Gastrocnemius medialis (tissue), 4 donors: ENCODE results near the gene GNG13. TPM values are rescaled to one million over a fixed set of nuclear protein-coding genes. Genes with fewer than 3 reads are reported as not detected.

Source experiments
- ATAC-seq, 2 donors: fragments of 150-250 bp; one replicate each; pipeline ENCODE4 v1.9.1; 2016
- DNase-seq, 2 donors: peaks; one replicate each; pipeline ENCODE4 v3.0.0-alpha.2; 2019
- H3K27ac ChIP-seq, 4 donors: fragments of 200-600 bp; sonication (generic); 1 replicate in 1 of 4; 2 replicates in 3 of 4; pipeline ENCODE4 v1.5.1; 2016 to 2018; ENCODE audit warnings: mild to moderate bottlenecking in 2 of 4, moderate library complexity in 1 of 4
- H3K27me3 ChIP-seq, 3 donors: fragments of 200-600 bp; sonication (generic) in 2 of 3; 1 replicate in 1 of 3; 2 replicates in 2 of 3; pipeline versions ENCODE4 v1.5.1 to v1.6.0; 2016 to 2019; ENCODE audit warnings: mild to moderate bottlenecking in 1 of 3, moderate library complexity in 1 of 3
- H3K36me3 ChIP-seq, 2 donors: fragments of 200-600 bp; sonication (generic) in 1 of 2; one replicate each; pipeline ENCODE4 v1.5.1; 2017 to 2018
- H3K4me1 ChIP-seq, 2 donors: fragments of 200-600 bp; sonication (generic) in 1 of 2; one replicate each; pipeline ENCODE4 v1.5.1; 2016 to 2017; ENCODE audit warnings: mild to moderate bottlenecking in 2 of 2
- H3K4me3 ChIP-seq, 4 donors: fragments of 200-600 bp; sonication (generic) in 3 of 4; 1 replicate in 1 of 4; 2 replicates in 3 of 4; pipeline ENCODE4 v1.5.1; 2016 to 2019; ENCODE audit warnings: mild to moderate bottlenecking in 2 of 4
- H3K9me3 ChIP-seq, 3 donors: fragments of 200-600 bp; sonication (generic) in 2 of 3; 1 replicate in 1 of 3; 2 replicates in 2 of 3; pipeline ENCODE4 v1.5.1; 2016 to 2019
- CTCF ChIP-seq, 5 experiments: fragments of 450-650 bp in 3 of 5; fragments of 200-600 bp in 2 of 5; sonication (generic) in 2 of 5; IDR thresholded peaks in 4 of 5; conservative IDR thresholded peaks in 1 of 5; 1 replicate in 4 of 5; 2 replicates in 1 of 5; pipeline ENCODE4 v1.5.1; 2016 to 2019; ENCODE audit warnings: antibody characterized with exemption in 5 of 5, mild to moderate bottlenecking in 3 of 5, moderate library complexity in 3 of 5
- POLR2A ChIP-seq, 2 donors: fragments of 450-650 bp; IDR thresholded peaks; one replicate each; pipeline ENCODE4 v1.6.1; 2017; ENCODE audit warnings: antibody characterized with exemption in 2 of 2, mild to moderate bottlenecking in 2 of 2, moderate library complexity in 2 of 2
- in situ Hi-C, 4 donors: fragments of 200-750 bp; cut with MboI; loops; one replicate each; pipeline versions ENCODE4 v1.15.0 to v1.8.0; 2017; ENCODE audit warnings: low sequenced_read_pairs in 4 of 4
- intact Hi-C: fragments of 100-400 bp; cut with DNase I; formaldehyde crosslinking; loops from one replicate; pipeline ENCODE4 v1.15.1; 2023; ENCODE audit warnings: low total_unique reads
- total RNA-seq, 4 donors: library from RNA; depleted of rRNA; stranded (reverse); fragments of >200 nt; gene quantifications; one replicate each; pipeline versions ENCODE4 v1.1.0 to v1.2.3, GENCODE V29; 2016

The GNG13 gene
- total RNA-seq, 4 donors from 2014 or later, result not detected

GRCh38 chr16:769184-769784, 31.2 kb downstream of the GNG13 start:
- no peak for ATAC-seq
- Histone ChIP-seq H3K27ac (no peak overlapping the region), H3K27me3 (peaks cover 0 to 20% (median 6%) of the 10 kb centered on the region in 3 donors), H3K36me3 (no peaks in the 10 kb centered on the region), H3K9me3 (no peaks in the 10 kb centered on the region), H3K4me3 (no peak overlapping the region), H3K4me1 (no peaks in the 10 kb centered on the region)
- TF ChIP-seq CTCF (IDR thresholded peaks at IDR 0.05 in 4 of 5, conservative IDR thresholded peaks at IDR 0.05 in 1 of 5) (no peak), POLR2A (IDR thresholded peaks at IDR 0.05) (no peak)
- DNase-seq, result no peak
- in situ Hi-C loops, result no loop called here
- intact Hi-C loops, result no loop called here

- H3K27me3 ChIP-seq, result peaks cover 6 to 20% (median 6%) of the 10 kb centered on the region in 3 donors
- H3K4me1 ChIP-seq, result no peaks in the 10 kb centered on the region
- ATAC-seq (no peak), DNase-seq (no peak)
- H3K9me3 ChIP-seq, result no peaks in the 10 kb centered on the region
- no peaks in the 10 kb centered on the region for H3K36me3 ChIP-seq
- no peak overlapping the region for H3K4me3 ChIP-seq
- in situ Hi-C loops, result no loop called here
- TF ChIP-seq CTCF (IDR thresholded peaks at IDR 0.05 in 4 of 5, conservative IDR thresholded peaks at IDR 0.05 in 1 of 5) (no peak), POLR2A (IDR thresholded peaks at IDR 0.05) (no peak)
- intact Hi-C loops, result no loop called here
- no peak overlapping the region for H3K27ac ChIP-seq
These were observed 32.1 kb downstream of the GNG13 start for GRCh38 chr16:768428-768827.

GRCh38 chr16:767743-768235, 32.7 kb downstream of the GNG13 start:
- intact Hi-C loops (no loop called here), in situ Hi-C loops (no loop called here)
- no peaks in the 10 kb centered on the region for H3K9me3 ChIP-seq
- TF ChIP-seq POLR2A (IDR thresholded peaks at IDR 0.05) (no peak), CTCF (IDR thresholded peaks at IDR 0.05 in 4 of 5, conservative IDR thresholded peaks at IDR 0.05 in 1 of 5) (no peak)
- no peak for ATAC-seq
- no peak overlapping the region for H3K4me3 ChIP-seq
- peaks cover 6 to 20% (median 6%) of the 10 kb centered on the region in 3 donors for H3K27me3 ChIP-seq
- no peaks in the 10 kb centered on the region for H3K4me1 ChIP-seq
- H3K27ac ChIP-seq, result no peak overlapping the region
- no peaks in the 10 kb centered on the region for H3K36me3 ChIP-seq
- no peak for DNase-seq

GRCh38 chr16:766820-767640, 33.5 kb downstream of the GNG13 start:
- Histone ChIP-seq H3K36me3 (no peaks in the 10 kb centered on the region), H3K27me3 (peaks cover 6 to 24% (median 9%) of the 10 kb centered on the region in 3 donors)

More at GRCh38 chr16:766820-767640, 33.5 kb downstream of the GNG13 start:
- Histone ChIP-seq H3K4me3 (no peak overlapping the region), H3K9me3 (no peaks in the 10 kb centered on the region), H3K4me1 (no peaks in the 10 kb centered on the region), H3K27ac (no peak overlapping the region)
- TF ChIP-seq POLR2A (IDR thresholded peaks at IDR 0.05) (no peak), CTCF (IDR thresholded peaks at IDR 0.05 in 4 of 5, conservative IDR thresholded peaks at IDR 0.05 in 1 of 5) (no peak)
- in situ Hi-C loops, result no loop called here
- ATAC-seq (no peak), DNase-seq (no peak)
- intact Hi-C loops, result no loop called here
